GM23338 (cell line): Measurements from ENCODE around the gene SYNPO. TPM values are rescaled to one million over a fixed set of nuclear protein-coding genes. Genes with fewer than 3 reads are reported as not detected.

ENCODE experiments used
- ATAC-seq: fragments of 200-7000 bp; cut with Tn5 transposase; 3 replicates; pipeline ENCODE4 v1.9.1; 2020
- DNase-seq: peaks from one replicate; pipeline ENCODE4 v3.0.0-alpha.2; 2015; ENCODE audit warnings: low spot score
- H2AFZ ChIP-seq: fragments of 200-600 bp; sonication (generic); 2 replicates; pipeline ENCODE4 v1.8.0; 2016; ENCODE audit warnings: antibody characterized with exemption, mild to moderate bottlenecking, moderate library complexity
- H3F3A ChIP-seq: fragments of 200-600 bp; sonication (generic); replicated peaks from 2 replicates; pipeline ENCODE4 v1.8.0; 2017; ENCODE audit warnings: antibody characterized with exemption, mixed run types, low read depth
- H3K27ac ChIP-seq: fragments of 200-600 bp; sonication (generic); 2 replicates; pipeline ENCODE4 v1.6.1; 2016; ENCODE audit warnings: low read depth
- H3K27me3 ChIP-seq: fragments of 200-600 bp; sonication (generic); 2 replicates; pipeline ENCODE4 v1.8.0; 2016; ENCODE audit warnings: mild to moderate bottlenecking, mixed run types, moderate library complexity; ENCODE audit not compliant: insufficient read depth
- H3K36me3 ChIP-seq: fragments of 200-600 bp; sonication (generic); 2 replicates; pipeline ENCODE4 v1.8.0; 2016; ENCODE audit warnings: mild to moderate bottlenecking; ENCODE audit not compliant: insufficient read depth
- H3K4me1 ChIP-seq: fragments of 200-600 bp; sonication (generic); 2 replicates; pipeline ENCODE4 v1.8.0; 2016; ENCODE audit warnings: mild to moderate bottlenecking, moderate library complexity; ENCODE audit not compliant: insufficient read depth
- H3K4me2 ChIP-seq: fragments of 200-600 bp; sonication (generic); 2 replicates; pipeline ENCODE4 v1.7.1; 2017; ENCODE audit warnings: mixed run types
- H3K4me3 ChIP-seq: fragments of 200-600 bp; sonication (generic); 2 replicates; pipeline ENCODE4 v1.6.1; 2016; ENCODE audit warnings: mixed run types
- H3K79me2 ChIP-seq: fragments of 200-600 bp; sonication (generic); replicated peaks from 2 replicates; pipeline ENCODE4 v1.8.0; 2017; ENCODE audit warnings: mild to moderate bottlenecking; ENCODE audit not compliant: insufficient read depth
- H3K9me2 ChIP-seq: fragments of 200-600 bp; sonication (generic); 2 replicates; pipeline ENCODE4 v1.8.0; 2017; ENCODE audit not compliant: insufficient read depth
- H4K20me1 ChIP-seq: fragments of 200-600 bp; sonication (generic); replicated peaks from 2 replicates; pipeline ENCODE4 v1.8.0; 2017; ENCODE audit warnings: mild to moderate bottlenecking; ENCODE audit not compliant: insufficient read depth
- H3K27ac Mint-ChIP-seq: 2 replicates; pipeline ENCODE4 v1.8.0; 2020; ENCODE audit warnings: inconsistent platforms, mild to moderate bottlenecking, moderate library complexity, mixed read lengths
- H3K27me3 Mint-ChIP-seq: 3 replicates; pipeline ENCODE4 v1.8.0; 2022; ENCODE audit warnings: low read depth, mild to moderate bottlenecking, moderate library complexity, mixed read lengths, inconsistent platforms; ENCODE audit not compliant: insufficient read depth, poor library complexity
- H3K36me3 Mint-ChIP-seq: 3 replicates; pipeline ENCODE4 v1.8.0; 2021; ENCODE audit warnings: low read depth, mild to moderate bottlenecking, inconsistent platforms, moderate library complexity, mixed read lengths
- H3K4me1 Mint-ChIP-seq: 3 replicates; pipeline ENCODE4 v1.8.0; 2020; ENCODE audit warnings: mild to moderate bottlenecking, inconsistent platforms, mixed read lengths
- H3K4me3 Mint-ChIP-seq: 3 replicates; pipeline ENCODE4 v1.8.0; 2021; ENCODE audit warnings: moderate library complexity, mild to moderate bottlenecking, inconsistent platforms, mixed read lengths
- H3K9me3 Mint-ChIP-seq: 3 replicates; pipeline ENCODE4 v1.8.0; 2020; ENCODE audit warnings: moderate library complexity, mild to moderate bottlenecking, inconsistent platforms, mixed read lengths
- CREB1 ChIP-seq: fragments of 250-450 bp; sonication (Bioruptor Pico); IDR thresholded peaks from 2 replicates; pipeline ENCODE4 v1.5.0; 2020; ENCODE audit warnings: low read depth, mild to moderate bottlenecking, moderate library complexity
- EZH2 ChIP-seq: fragments of 200-600 bp; sonication (generic); IDR thresholded peaks from one replicate; pipeline ENCODE4 v1.8.0; 2017; ENCODE audit warnings: antibody characterized with exemption, mild to moderate bottlenecking, low read depth; ENCODE audit not compliant: unreplicated experiment
- EZH2phosphoT487 ChIP-seq: fragments of 200-600 bp; sonication (generic); IDR thresholded peaks from one replicate; pipeline ENCODE4 v1.8.1; 2018; ENCODE audit warnings: antibody characterized with exemption; ENCODE audit not compliant: unreplicated experiment
- STAT1 ChIP-seq: IDR thresholded peaks from one replicate; pipeline ENCODE4 v1.6.1; 2016; ENCODE audit warnings: antibody characterized with exemption; ENCODE audit not compliant: unreplicated experiment
- polyA plus RNA-seq: library from polyadenylated mRNA; unstranded; fragments of >200 nt; fragmentation: Nextera tagmentation; extraction: Ambion mirVana; gene quantifications from 2 replicates; pipeline ENCODE4 v1.2.1, GENCODE V29; 2016
- total RNA-seq: library from RNA; depleted of rRNA; stranded (reverse); fragments of >200 nt; shearing (Covaris generic); gene quantifications from 2 replicates; pipeline ENCODE4 v1.2.3, GENCODE V29; 2014
- TF ChIP-seq, protein P1 (sequence below): fragments of 250-450 bp; sonication (Bioruptor Pico); IDR thresholded peaks from 2 replicates; pipeline ENCODE4 v1.5.0; 2020; ENCODE audit warnings: mild to moderate bottlenecking, moderate library complexity

The SYNPO gene
- total and polyA plus RNA-seq, 2 experiments from 2014 or later: 0.16 to 1.3 TPM

DNA sequence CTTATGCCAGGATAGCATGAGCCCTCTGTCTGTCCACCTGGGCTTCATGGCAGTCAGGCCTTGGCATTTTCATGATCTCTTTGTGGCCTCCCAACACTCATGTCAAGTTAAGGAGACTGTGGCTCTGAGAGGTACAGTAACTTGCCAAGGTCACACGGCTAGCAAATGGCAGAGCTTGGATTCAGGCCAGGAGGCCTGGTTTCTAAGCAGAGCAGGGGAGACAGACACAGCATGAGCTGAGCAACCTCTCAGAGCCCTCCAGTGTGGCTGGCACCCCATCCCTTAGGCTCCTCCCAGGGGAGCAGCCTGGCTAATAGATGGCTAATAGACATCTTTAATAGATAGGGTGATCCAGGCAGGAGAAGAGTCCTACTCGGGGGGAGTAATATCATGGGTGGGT, 4.1 kb downstream of the SYNPO start (continued):
- TF ChIP-seq, protein P1, sequence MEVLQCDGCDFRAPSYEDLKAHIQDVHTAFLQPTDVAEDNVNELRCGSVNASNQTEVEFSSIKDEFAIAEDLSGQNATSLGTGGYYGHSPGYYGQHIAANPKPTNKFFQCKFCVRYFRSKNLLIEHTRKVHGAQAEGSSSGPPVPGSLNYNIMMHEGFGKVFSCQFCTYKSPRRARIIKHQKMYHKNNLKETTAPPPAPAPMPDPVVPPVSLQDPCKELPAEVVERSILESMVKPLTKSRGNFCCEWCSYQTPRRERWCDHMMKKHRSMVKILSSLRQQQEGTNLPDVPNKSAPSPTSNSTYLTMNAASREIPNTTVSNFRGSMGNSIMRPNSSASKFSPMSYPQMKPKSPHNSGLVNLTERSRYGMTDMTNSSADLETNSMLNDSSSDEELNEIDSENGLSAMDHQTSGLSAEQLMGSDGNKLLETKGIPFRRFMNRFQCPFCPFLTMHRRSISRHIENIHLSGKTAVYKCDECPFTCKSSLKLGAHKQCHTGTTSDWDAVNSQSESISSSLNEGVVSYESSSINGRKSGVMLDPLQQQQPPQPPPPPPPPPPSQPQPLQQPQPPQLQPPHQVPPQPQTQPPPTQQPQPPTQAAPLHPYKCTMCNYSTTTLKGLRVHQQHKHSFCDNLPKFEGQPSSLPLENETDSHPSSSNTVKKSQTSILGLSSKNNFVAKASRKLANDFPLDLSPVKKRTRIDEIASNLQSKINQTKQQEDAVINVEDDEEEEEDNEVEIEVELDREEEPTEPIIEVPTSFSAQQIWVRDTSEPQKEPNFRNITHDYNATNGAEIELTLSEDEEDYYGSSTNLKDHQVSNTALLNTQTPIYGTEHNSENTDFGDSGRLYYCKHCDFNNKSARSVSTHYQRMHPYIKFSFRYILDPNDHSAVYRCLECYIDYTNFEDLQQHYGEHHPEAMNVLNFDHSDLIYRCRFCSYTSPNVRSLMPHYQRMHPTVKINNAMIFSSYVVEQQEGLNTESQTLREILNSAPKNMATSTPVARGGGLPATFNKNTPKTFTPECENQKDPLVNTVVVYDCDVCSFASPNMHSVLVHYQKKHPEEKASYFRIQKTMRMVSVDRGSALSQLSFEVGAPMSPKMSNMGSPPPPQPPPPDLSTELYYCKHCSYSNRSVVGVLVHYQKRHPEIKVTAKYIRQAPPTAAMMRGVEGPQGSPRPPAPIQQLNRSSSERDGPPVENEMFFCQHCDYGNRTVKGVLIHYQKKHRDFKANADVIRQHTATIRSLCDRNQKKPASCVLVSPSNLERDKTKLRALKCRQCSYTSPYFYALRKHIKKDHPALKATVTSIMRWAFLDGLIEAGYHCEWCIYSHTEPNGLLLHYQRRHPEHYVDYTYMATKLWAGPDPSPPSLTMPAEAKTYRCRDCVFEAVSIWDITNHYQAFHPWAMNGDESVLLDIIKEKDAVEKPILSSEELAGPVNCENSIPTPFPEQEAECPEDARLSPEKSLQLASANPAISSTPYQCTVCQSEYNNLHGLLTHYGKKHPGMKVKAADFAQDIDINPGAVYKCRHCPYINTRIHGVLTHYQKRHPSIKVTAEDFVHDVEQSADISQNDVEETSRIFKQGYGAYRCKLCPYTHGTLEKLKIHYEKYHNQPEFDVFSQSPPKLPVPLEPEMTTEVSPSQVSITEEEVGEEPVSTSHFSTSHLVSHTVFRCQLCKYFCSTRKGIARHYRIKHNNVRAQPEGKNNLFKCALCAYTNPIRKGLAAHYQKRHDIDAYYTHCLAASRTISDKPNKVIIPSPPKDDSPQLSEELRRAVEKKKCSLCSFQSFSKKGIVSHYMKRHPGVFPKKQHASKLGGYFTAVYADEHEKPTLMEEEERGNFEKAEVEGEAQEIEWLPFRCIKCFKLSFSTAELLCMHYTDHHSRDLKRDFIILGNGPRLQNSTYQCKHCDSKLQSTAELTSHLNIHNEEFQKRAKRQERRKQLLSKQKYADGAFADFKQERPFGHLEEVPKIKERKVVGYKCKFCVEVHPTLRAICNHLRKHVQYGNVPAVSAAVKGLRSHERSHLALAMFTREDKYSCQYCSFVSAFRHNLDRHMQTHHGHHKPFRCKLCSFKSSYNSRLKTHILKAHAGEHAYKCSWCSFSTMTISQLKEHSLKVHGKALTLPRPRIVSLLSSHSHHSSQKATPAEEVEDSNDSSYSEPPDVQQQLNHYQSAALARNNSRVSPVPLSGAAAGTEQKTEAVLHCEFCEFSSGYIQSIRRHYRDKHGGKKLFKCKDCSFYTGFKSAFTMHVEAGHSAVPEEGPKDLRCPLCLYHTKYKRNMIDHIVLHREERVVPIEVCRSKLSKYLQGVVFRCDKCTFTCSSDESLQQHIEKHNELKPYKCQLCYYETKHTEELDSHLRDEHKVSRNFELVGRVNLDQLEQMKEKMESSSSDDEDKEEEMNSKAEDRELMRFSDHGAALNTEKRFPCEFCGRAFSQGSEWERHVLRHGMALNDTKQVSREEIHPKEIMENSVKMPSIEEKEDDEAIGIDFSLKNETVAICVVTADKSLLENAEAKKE (CRISPR knock-in tag): no peak
- TF ChIP-seq EZH2 (no peak), STAT1 (no peak)

DNA sequence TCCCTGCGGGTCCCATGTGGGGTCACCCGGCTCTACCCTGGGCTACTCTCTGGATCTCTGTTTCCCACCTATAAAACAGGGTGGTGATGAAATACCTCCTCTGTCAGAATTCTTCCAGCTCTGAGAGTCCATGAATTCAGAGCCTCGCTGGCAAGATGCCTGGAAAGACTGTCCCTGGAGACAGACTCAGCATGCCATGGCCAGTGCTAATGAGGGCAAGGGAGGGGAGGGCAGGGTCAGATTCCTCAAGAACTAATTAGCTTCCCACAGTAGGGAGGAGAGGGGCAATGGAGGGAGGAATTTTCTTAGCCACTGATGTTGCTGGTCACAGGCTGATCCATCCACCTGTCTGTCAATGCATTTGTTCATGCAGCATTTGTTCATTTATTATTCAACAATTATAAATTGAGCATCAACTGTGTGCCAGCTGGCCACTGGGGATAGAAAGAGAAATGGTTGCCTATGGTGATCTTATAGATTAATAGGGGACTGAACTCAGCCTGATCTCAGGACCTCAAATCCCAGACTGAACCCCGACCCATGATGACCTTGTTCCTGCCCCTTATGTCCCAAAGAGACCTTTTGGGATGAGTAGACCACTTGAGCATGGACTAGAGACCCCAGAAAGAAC, 4.7 kb downstream of the SYNPO start:
- H3K4me3 Mint-ChIP-seq: no peak overlapping the region
- Histone ChIP-seq H3K79me2 (no peaks in the 10 kb centered on the region), H4K20me1 (no peaks in the 10 kb centered on the region), H3K9me2 (no peaks in the 10 kb centered on the region), H3K4me1 (no peaks in the 10 kb centered on the region; the same call in 1 of the 2 replicates), H2AFZ (no peak overlapping the region), H3K4me3 (no peak overlapping the region), H3K27me3 (no peaks in the 10 kb centered on the region), H3F3A (no peaks in the 10 kb centered on the region), H3K27ac (no peak overlapping the region), H3K36me3 (no peaks in the 10 kb centered on the region), H3K4me2 (no peak overlapping the region)
- H3K36me3 Mint-ChIP-seq: no peaks in the 10 kb centered on the region; the same call in 2 of the 3 replicates
- H3K27ac Mint-ChIP-seq: no peak overlapping the region
- DNase-seq (no peak), ATAC-seq (peak; percentile 54)
- TF ChIP-seq CREB1 (CRISPR knock-in tag): no peak
- no peak for TF ChIP-seq EZH2phosphoT487
- no peaks in the 10 kb centered on the region for H3K9me3 Mint-ChIP-seq
- peaks cover 31% of the 10 kb centered on the region for H3K4me1 Mint-ChIP-seq
- no peaks in the 10 kb centered on the region for H3K27me3 Mint-ChIP-seq
